Endothelial cell of umbilical vein (primary cell): Measurements from ENCODE around the gene PARD3B. TPM values are rescaled to one million over a fixed set of nuclear protein-coding genes. Genes with fewer than 3 reads are reported as not detected.

ENCODE experiments used
- BruUV-seq: library from RNA; stranded (reverse); fragments of 400-500 nt; replicated peaks from 2 replicates; lab custom pipeline; 2021; lab: Mats Ljungman, UMichigan
- CTCF ChIA-PET: fragments of 300-600, 350-600 bp; sonication (Branson Sonifier 250); formaldehyde crosslinking; loops from one replicate; lab custom pipeline; 2021; ENCODE audit warnings: antibody characterized with exemption, inconsistent platforms; lab: Charles Lee
- POLR2A ChIA-PET: fragments of 300-600, 350-600 bp; sonication (Branson Sonifier 250); formaldehyde crosslinking; loops from one replicate; lab custom pipeline; 2021; ENCODE audit warnings: antibody characterized with exemption, inconsistent platforms; lab: Charles Lee
- DNase-seq: peaks from one replicate; pipeline ENCODE4 v3.0.0-alpha.2; 2011; ENCODE audit warnings: low read depth, low spot score
- FAIRE-seq: peaks from 2 replicates; lab custom pipeline; 2011; peaks lifted over from hg19 to GRCh38; lab: Jason Lieb, UNC
- H2AFZ ChIP-seq: 2 replicates; pipeline ENCODE4 v1.6.0; 2012; ENCODE audit warnings: low read depth, low read length, control low read depth, inconsistent platforms
- H3K27ac ChIP-seq: 2 replicates; pipeline ENCODE4 v1.5.1; 2011; ENCODE audit warnings: low read depth, mild to moderate bottlenecking, control low read depth, low read length, moderate library complexity; ENCODE audit not compliant: insufficient read depth
- H3K27me3 ChIP-seq, 2 experiments: 2 replicates each; pipeline versions ENCODE4 v1.6.0 to v1.6.1; 2011; ENCODE audit warnings: low read length in 2 of 2, mixed read lengths in 1 of 2; ENCODE audit not compliant: control insufficient read depth in 2 of 2, insufficient read depth in 2 of 2
- H3K36me3 ChIP-seq, 2 experiments: 2 replicates in 1 of 2; 3 replicates in 1 of 2; pipeline ENCODE4 v1.5.1; 2011; ENCODE audit warnings: low read length in 2 of 2, mild to moderate bottlenecking in 1 of 2, moderate library complexity in 1 of 2; ENCODE audit not compliant: control insufficient read depth in 2 of 2, insufficient read depth in 2 of 2; ENCODE audit errors: extremely low read depth in 1 of 2
- H3K4me1 ChIP-seq: 3 replicates; pipeline ENCODE4 v1.5.1; 2011; ENCODE audit warnings: mild to moderate bottlenecking, low read length; ENCODE audit not compliant: control insufficient read depth, insufficient read depth; ENCODE audit errors: extremely low read depth
- H3K4me2 ChIP-seq: 2 replicates; pipeline ENCODE4 v1.6.1; 2011; ENCODE audit warnings: low read length, control low read depth, mixed read lengths; ENCODE audit not compliant: insufficient read depth
- H3K4me3 ChIP-seq, 3 experiments: fragments of 200-600 bp in 1 of 3; sonication (generic), shearing (Covaris generic) in 1 of 3; replicated peaks in 1 of 3; 2 replicates each; pipeline ENCODE4 v1.5.1; 2011 to 2016; ENCODE audit warnings: control low read depth in 3 of 3, low read length in 3 of 3, mild to moderate bottlenecking in 2 of 3, inconsistent platforms in 1 of 3, low read depth in 1 of 3, moderate library complexity in 1 of 3; ENCODE audit not compliant: insufficient read depth in 1 of 3
- H3K79me2 ChIP-seq: 2 replicates; pipeline ENCODE4 v1.6.0; 2012; ENCODE audit warnings: low read length, inconsistent platforms; ENCODE audit not compliant: control insufficient read depth, insufficient read depth
- H3K9ac ChIP-seq: replicated peaks from 2 replicates; pipeline ENCODE3; 2011; ENCODE audit warnings: low read length, control low read depth; ENCODE audit not compliant: insufficient read depth; ENCODE audit errors: extremely low read depth
- H3K9me1 ChIP-seq: replicated peaks from 3 replicates; pipeline ENCODE4 v1.6.0; 2011; ENCODE audit warnings: mild to moderate bottlenecking, low read length; ENCODE audit not compliant: control insufficient read depth, insufficient read depth; ENCODE audit errors: extremely low read depth
- H3K9me3 ChIP-seq: replicated peaks from 2 replicates; pipeline ENCODE4 v1.5.1; 2012; ENCODE audit warnings: low read length, inconsistent platforms; ENCODE audit not compliant: control insufficient read depth, insufficient read depth
- H4K20me1 ChIP-seq: replicated peaks from 2 replicates; pipeline ENCODE3; 2011; ENCODE audit warnings: mild to moderate bottlenecking, low read length; ENCODE audit not compliant: control insufficient read depth, insufficient read depth; ENCODE audit errors: extremely low read depth
- CTCF ChIP-seq, 2 donors: IDR thresholded peaks; 1 replicate in 1 of 2; 2 replicates in 1 of 2; pipeline ENCODE4 v1.5.1; 2011; ENCODE audit warnings: low read length in 2 of 2, mild to moderate bottlenecking in 2 of 2, moderate library complexity in 2 of 2, control low read depth in 1 of 2, inconsistent platforms in 1 of 2, low read depth in 1 of 2; ENCODE audit not compliant: insufficient read depth in 1 of 2; ENCODE audit errors: extremely low read depth in 1 of 2
- EZH2 ChIP-seq: IDR thresholded peaks from 2 replicates; pipeline ENCODE4 v1.6.1; 2012; ENCODE audit warnings: borderline replicate concordance, low read depth, mild to moderate bottlenecking, moderate library complexity, low read length, inconsistent platforms; ENCODE audit not compliant: severe bottlenecking
- FOS ChIP-seq: IDR thresholded peaks from 2 replicates; pipeline ENCODE4 v1.6.1; 2011; ENCODE audit warnings: mild to moderate bottlenecking, low read length, moderate library complexity, borderline replicate concordance; ENCODE audit not compliant: insufficient read depth
- GATA2 ChIP-seq: IDR thresholded peaks from 2 replicates; pipeline ENCODE4 v1.7.0; 2011; ENCODE audit warnings: low read depth, mild to moderate bottlenecking, moderate library complexity, mixed read lengths, low read length; ENCODE audit not compliant: insufficient read length, insufficient read depth
- JUN ChIP-seq: IDR thresholded peaks from 2 replicates; pipeline ENCODE4 v1.6.1; 2011; ENCODE audit warnings: borderline replicate concordance, low read depth; ENCODE audit not compliant: insufficient read length, insufficient read depth
- MAX ChIP-seq: IDR thresholded peaks from 2 replicates; pipeline ENCODE4 v1.6.1; 2011; ENCODE audit not compliant: insufficient read depth, insufficient read length
- MYC ChIP-seq: IDR thresholded peaks from one replicate; pipeline ENCODE4 v1.6.1; 2011; ENCODE audit warnings: mild to moderate bottlenecking, low read depth, low read length
- POLR2A ChIP-seq: IDR thresholded peaks from 2 replicates; pipeline ENCODE4 v1.6.1; 2012; ENCODE audit warnings: low read depth, mild to moderate bottlenecking, control low read depth, low read length
- POLR2AphosphoS5 ChIP-seq: IDR thresholded peaks from 2 replicates; pipeline ENCODE4 v1.6.1; 2012; ENCODE audit warnings: low read depth, mild to moderate bottlenecking, control low read depth, low read length, moderate library complexity; ENCODE audit not compliant: insufficient read depth
- dilution Hi-C: fragments of 300-500 bp; cut with MboI; formaldehyde crosslinking; loops from one replicate; pipeline ENCODE4 v1.15.0; 2019; ENCODE audit warnings: low sequenced_read_pairs; ENCODE audit not compliant: extremely low pct_ligation_motif_present
- intact Hi-C: fragments of 100-400 bp; cut with micrococcal nuclease; formaldehyde crosslinking; loops from one replicate; pipeline ENCODE4 v1.10.0; 2022
- polyA plus RNA-seq, 4 experiments: library from polyadenylated mRNA; depleted of rRNA in 3 of 4; stranded (reverse) in 3 of 4; unstranded in 1 of 4; fragments of >200 nt; gene quantifications; 2 replicates each; pipeline versions ENCODE4 v1.2.1 to v1.2.3, GENCODE V29; 2011 to 2012; ENCODE audit warnings: missing spikeins in 1 of 4
- total RNA-seq: library from RNA; stranded (reverse); gene quantifications from 2 replicates; pipeline ENCODE4 v1.2.3, GENCODE V29; 2021

Gene PARD3B
- total and polyA plus RNA-seq, 2 donors (not counting 3 experiments of a cell fraction or from before 2014, with no cell fraction given) = 2.2 to 30.9 TPM

GRCh38 chr2:205475416-205475768, 930.1 kb downstream of the PARD3B start:
- H3K9me3 ChIP-seq = no peaks in the 10 kb centered on the region
- dilution Hi-C loops = no loop called here
- DNase-seq = no peak
- no peak overlapping the region for H3K9ac ChIP-seq
- H3K27ac ChIP-seq = no peak overlapping the region
- H4K20me1 ChIP-seq = no peaks in the 10 kb centered on the region
- peaks cover 4% of the 10 kb centered on the region for H3K4me1 ChIP-seq
- no peak overlapping the region for H3K4me3 ChIP-seq
- no peak overlapping the region for H2AFZ ChIP-seq
- no TSS peak for BruUV-seq
- ChIA-PET CTCF (interaction anchor here (2.0 to 2.1 kb wide), 2 partner anchors 10 to 200 kb away, joined by 6 to 7 read pairs; no protein-coding TSS in a partner anchor), POLR2A (no interaction called here)
- H3K36me3 ChIP-seq = no peaks in the 10 kb centered on the region
- FAIRE-seq = no peak
- no peaks in the 10 kb centered on the region for H3K9me1 ChIP-seq
- intact Hi-C loops = no loop called here
- H3K27me3 ChIP-seq = no peaks in the 10 kb centered on the region
- TF ChIP-seq CTCF (IDR thresholded peaks at IDR 0.05; ENCODE audit: extremely low read depth in 1 of 2, insufficient read depth in 1 of 2, low read depth in 1 of 2, low read length in 2 of 2) (no peak), POLR2AphosphoS5 (no peak), MYC (no peak)
- H3K79me2 ChIP-seq = no peaks in the 10 kb centered on the region
- H3K4me2 ChIP-seq = no peak overlapping the region

- no peak overlapping the region for H3K4me3 ChIP-seq
- no peak overlapping the region for H3K4me2 ChIP-seq
- TF ChIP-seq POLR2A (no peak), POLR2AphosphoS5 (no peak), MAX (no peak), JUN (no peak), FOS (no peak), EZH2 (no peak), MYC (no peak), CTCF (IDR thresholded peaks at IDR 0.05; ENCODE audit: extremely low read depth in 1 of 2, insufficient read depth in 1 of 2, low read depth in 1 of 2, low read length in 2 of 2) (no peak), GATA2 (no peak)
- H3K9me1 ChIP-seq = no peaks in the 10 kb centered on the region
- H3K9me3 ChIP-seq = no peaks in the 10 kb centered on the region
- DNase-seq (no peak), FAIRE-seq (no peak)
- intact Hi-C loops = no loop called here
- BruUV-seq = no TSS peak
- H4K20me1 ChIP-seq = no peaks in the 10 kb centered on the region
- H3K79me2 ChIP-seq = no peaks in the 10 kb centered on the region
- no peak overlapping the region for H3K27ac ChIP-seq
- no peaks in the 10 kb centered on the region for H3K27me3 ChIP-seq
- H3K9ac ChIP-seq = no peak overlapping the region
- POLR2A ChIA-PET = no interaction called here
- peaks cover 4% of the 10 kb centered on the region for H3K4me1 ChIP-seq
- no peak overlapping the region for H2AFZ ChIP-seq
- dilution Hi-C loops = no loop called here
- CTCF ChIA-PET = no interaction called here
- H3K36me3 ChIP-seq = no peaks in the 10 kb centered on the region
These were observed 931.9 kb downstream of the PARD3B start for GRCh38 chr2:205477016-205477705.
